ENCODE data around the gene FSCN2. TPM values are rescaled to one million over a fixed set of nuclear protein-coding genes. Genes with fewer than 3 reads are reported as not detected.

FSCN2 gene
- polyA plus RNA-seq, 1 of the 3 experiments (the other 2 are of a cell fraction), result 2.1 TPM

DNA sequence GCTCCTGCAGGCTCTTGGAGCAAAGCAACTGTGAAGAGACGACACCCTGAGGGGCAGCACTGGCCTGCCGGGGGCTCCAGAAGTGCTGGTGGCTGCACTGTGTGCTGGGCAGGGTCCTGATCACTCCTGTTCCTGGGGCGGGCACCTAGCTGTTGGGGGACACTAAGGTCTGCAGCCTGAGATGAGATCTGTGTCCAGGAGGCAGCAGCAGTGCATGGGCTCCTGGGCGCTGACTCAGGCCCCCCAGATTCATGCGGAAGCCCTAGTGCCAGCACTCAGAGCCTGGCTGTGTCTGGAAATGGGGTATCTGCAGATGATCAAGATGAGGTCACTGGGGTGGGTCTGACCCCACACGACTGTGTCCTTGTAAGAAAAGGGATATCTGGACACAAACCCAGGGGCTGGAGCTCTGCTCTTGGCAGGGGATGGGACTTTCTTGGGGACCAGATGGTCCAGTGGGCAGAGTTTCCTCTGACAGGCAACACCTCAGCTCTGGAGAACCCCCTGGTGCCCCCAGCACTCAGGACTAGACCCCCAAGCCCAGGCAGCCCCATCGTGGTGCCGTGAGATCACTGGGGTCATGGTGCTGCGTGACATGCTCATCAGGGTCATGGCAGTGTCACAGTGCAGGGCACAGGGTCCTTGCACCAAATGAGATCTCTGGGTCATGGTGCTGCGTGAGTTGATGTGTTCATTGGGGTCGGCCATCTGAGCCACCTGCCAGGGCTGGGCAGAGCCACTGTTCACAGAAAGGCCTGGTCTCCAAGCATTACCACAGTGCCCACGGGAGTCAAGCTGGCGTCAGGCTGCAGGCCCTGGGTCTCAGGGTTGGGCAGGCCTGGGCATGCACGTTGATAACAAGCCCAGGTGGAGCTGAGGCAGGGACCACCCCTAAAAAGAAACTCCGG lies 14.5 kb downstream of the FSCN2 start:
- H3K9me3 ChIP-seq, result no peaks in the 10 kb centered on the region
- no peak overlapping the region; a peak in 1 of 4 replicates for H3K27ac ChIP-seq (ENCODE audit: low read depth in 2 of 2, low read length in 1 of 2)
- 88% methylated on average over 14 of the region's 15 CpGs for WGBS (ENCODE audit: low lambda C conversion rate)
- no peak overlapping the region for H3K9ac ChIP-seq
- peaks cover 34 to 67% of the 10 kb centered on the region in 2 experiments for H3K36me3 ChIP-seq (replicated peaks in 1 of 2; ENCODE audit: control insufficient read depth in 1 of 2, insufficient read depth in 2 of 2, low read length in 1 of 2)
- no peaks in the 10 kb centered on the region for H3K9me2 ChIP-seq
- H2AFZ ChIP-seq (ENCODE audit: low read depth), result no peak overlapping the region
- H3F3A ChIP-seq (replicated peaks; ENCODE audit: insufficient read depth), result peaks cover 10% of the 10 kb centered on the region
- ChIA-PET POLR2A (interaction anchor here (1.5 kb wide), 1 partner anchor 10 kb away, joined by 5 read pairs; the partner anchor contains the start of gene FAAP100), CTCF (interaction anchor here (1.1 to 2.0 kb wide), 6 partner anchors 9 to 251 kb away, joined by 3 to 7 read pairs (median 5); no protein-coding TSS in a partner anchor)
- H3K4me1 ChIP-seq (ENCODE audit: control insufficient read depth in 1 of 2, insufficient read depth in 2 of 2, low read depth in 1 of 2, low read length in 1 of 2), result peaks cover 0 to under 1% of the 10 kb centered on the region in 2 experiments; a peak in 1 of 4 replicates
- TF ChIP-seq MEF2A (IDR thresholded peaks at IDR 0.05; ENCODE audit: borderline replicate concordance, low read depth) (no peak), GABPA (IDR thresholded peaks at IDR 0.05; ENCODE audit: low read depth) (no peak), POLR2AphosphoS5 (IDR thresholded peaks at IDR 0.05; ENCODE audit: low read depth, low read length) (no peak), RFX5 (IDR thresholded peaks at IDR 0.05; ENCODE audit: low read length) (no peak), RAD21 (IDR thresholded peaks at IDR 0.05; ENCODE audit: low read length) (no peak), FOXM1 (IDR thresholded peaks at IDR 0.05; ENCODE audit: low read depth) (no peak), RXRA (IDR thresholded peaks at IDR 0.05; ENCODE audit: borderline replicate concordance, low read depth) (no peak), NFIC (IDR thresholded peaks at IDR 0.05; ENCODE audit: borderline replicate concordance) (no peak), YY1 (IDR thresholded peaks at IDR 0.05; ENCODE audit: low read depth) (no peak), RCOR1 (IDR thresholded peaks at IDR 0.05; ENCODE audit: low read length) (no peak)
- TF ChIP-seq, protein P1, sequence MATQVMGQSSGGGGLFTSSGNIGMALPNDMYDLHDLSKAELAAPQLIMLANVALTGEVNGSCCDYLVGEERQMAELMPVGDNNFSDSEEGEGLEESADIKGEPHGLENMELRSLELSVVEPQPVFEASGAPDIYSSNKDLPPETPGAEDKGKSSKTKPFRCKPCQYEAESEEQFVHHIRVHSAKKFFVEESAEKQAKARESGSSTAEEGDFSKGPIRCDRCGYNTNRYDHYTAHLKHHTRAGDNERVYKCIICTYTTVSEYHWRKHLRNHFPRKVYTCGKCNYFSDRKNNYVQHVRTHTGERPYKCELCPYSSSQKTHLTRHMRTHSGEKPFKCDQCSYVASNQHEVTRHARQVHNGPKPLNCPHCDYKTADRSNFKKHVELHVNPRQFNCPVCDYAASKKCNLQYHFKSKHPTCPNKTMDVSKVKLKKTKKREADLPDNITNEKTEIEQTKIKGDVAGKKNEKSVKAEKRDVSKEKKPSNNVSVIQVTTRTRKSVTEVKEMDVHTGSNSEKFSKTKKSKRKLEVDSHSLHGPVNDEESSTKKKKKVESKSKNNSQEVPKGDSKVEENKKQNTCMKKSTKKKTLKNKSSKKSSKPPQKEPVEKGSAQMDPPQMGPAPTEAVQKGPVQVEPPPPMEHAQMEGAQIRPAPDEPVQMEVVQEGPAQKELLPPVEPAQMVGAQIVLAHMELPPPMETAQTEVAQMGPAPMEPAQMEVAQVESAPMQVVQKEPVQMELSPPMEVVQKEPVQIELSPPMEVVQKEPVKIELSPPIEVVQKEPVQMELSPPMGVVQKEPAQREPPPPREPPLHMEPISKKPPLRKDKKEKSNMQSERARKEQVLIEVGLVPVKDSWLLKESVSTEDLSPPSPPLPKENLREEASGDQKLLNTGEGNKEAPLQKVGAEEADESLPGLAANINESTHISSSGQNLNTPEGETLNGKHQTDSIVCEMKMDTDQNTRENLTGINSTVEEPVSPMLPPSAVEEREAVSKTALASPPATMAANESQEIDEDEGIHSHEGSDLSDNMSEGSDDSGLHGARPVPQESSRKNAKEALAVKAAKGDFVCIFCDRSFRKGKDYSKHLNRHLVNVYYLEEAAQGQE (IDR thresholded peaks at IDR 0.05; ENCODE audit: low read depth, low read length), result no peak
- TF ChIP-seq, protein P2, sequence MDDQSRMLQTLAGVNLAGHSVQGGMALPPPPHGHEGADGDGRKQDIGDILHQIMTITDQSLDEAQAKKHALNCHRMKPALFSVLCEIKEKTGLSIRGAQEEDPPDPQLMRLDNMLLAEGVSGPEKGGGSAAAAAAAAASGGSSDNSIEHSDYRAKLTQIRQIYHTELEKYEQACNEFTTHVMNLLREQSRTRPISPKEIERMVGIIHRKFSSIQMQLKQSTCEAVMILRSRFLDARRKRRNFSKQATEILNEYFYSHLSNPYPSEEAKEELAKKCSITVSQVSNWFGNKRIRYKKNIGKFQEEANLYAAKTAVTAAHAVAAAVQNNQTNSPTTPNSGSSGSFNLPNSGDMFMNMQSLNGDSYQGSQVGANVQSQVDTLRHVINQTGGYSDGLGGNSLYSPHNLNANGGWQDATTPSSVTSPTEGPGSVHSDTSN (IDR thresholded peaks at IDR 0.05), result no peak
- TF ChIP-seq, protein P3, sequence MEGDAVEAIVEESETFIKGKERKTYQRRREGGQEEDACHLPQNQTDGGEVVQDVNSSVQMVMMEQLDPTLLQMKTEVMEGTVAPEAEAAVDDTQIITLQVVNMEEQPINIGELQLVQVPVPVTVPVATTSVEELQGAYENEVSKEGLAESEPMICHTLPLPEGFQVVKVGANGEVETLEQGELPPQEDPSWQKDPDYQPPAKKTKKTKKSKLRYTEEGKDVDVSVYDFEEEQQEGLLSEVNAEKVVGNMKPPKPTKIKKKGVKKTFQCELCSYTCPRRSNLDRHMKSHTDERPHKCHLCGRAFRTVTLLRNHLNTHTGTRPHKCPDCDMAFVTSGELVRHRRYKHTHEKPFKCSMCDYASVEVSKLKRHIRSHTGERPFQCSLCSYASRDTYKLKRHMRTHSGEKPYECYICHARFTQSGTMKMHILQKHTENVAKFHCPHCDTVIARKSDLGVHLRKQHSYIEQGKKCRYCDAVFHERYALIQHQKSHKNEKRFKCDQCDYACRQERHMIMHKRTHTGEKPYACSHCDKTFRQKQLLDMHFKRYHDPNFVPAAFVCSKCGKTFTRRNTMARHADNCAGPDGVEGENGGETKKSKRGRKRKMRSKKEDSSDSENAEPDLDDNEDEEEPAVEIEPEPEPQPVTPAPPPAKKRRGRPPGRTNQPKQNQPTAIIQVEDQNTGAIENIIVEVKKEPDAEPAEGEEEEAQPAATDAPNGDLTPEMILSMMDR (IDR thresholded peaks at IDR 0.05), result no peak
- TF ChIP-seq, protein P4, sequence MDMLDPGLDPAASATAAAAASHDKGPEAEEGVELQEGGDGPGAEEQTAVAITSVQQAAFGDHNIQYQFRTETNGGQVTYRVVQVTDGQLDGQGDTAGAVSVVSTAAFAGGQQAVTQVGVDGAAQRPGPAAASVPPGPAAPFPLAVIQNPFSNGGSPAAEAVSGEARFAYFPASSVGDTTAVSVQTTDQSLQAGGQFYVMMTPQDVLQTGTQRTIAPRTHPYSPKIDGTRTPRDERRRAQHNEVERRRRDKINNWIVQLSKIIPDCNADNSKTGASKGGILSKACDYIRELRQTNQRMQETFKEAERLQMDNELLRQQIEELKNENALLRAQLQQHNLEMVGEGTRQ (IDR thresholded peaks at IDR 0.05; ENCODE audit: borderline replicate concordance, low read depth, low read length), result no peak
- H3K27me3 ChIP-seq (ENCODE audit: insufficient read depth), result no peaks in the 10 kb centered on the region
- peaks cover 9% of the 10 kb centered on the region; the same call in 1 of the 2 replicates for H4K20me1 ChIP-seq (ENCODE audit: insufficient read depth)
- no peak overlapping the region for H3K4me2 ChIP-seq
- no peak overlapping the region for H3K4me3 ChIP-seq (ENCODE audit: low read depth in 2 of 2, low read length in 1 of 2)
- DNase-seq, result no peak
- H3K79me2 ChIP-seq (ENCODE audit: insufficient read depth), result no peaks in the 10 kb centered on the region

Measured in SK-N-SH (cell line).